Activated T-helper 1 cell treated with anti-CD3 and anti-CD28 coated beads, Interleukin-12 subunit alpha, Interleukin-12 subunit beta, Interleukin-2, Interleukin-4 antibody, amounts not matched to agents 30 ng/mL and 10 ng/mL and 1 ng/mL, durations not matched to agents 14 hours and 24 hours and 36 hours (primary cell): ENCODE results near the gene CMAS. TPM values are rescaled to one million over a fixed set of nuclear protein-coding genes. Genes with fewer than 3 reads are reported as not detected.
"Not testable (repeated sequence)": the region's sequence is repeated elsewhere in the genome, so short reads cannot be mapped to it uniquely, and the experiment has no call there.

Source experiments
- DNase-seq: peaks from one replicate; pipeline ENCODE4 v3.0.0; 2021; ENCODE audit warnings: low spot score
- H3K27ac Mint-ChIP-seq: one replicate; pipeline ENCODE4 v1.8.0; 2021; ENCODE audit warnings: mild to moderate bottlenecking, mixed read lengths
- H3K27me3 Mint-ChIP-seq: one replicate; pipeline ENCODE4 v1.8.0; 2022; ENCODE audit warnings: mild to moderate bottlenecking, moderate library complexity, mixed read lengths; ENCODE audit not compliant: insufficient read depth
- H3K36me3 Mint-ChIP-seq: one replicate; pipeline ENCODE4 v1.8.0; 2021; ENCODE audit warnings: low read depth, mixed read lengths
- H3K4me1 Mint-ChIP-seq: one replicate; pipeline ENCODE4 v1.8.0; 2021; ENCODE audit warnings: low read depth, mixed read lengths
- H3K4me3 Mint-ChIP-seq: one replicate; pipeline ENCODE4 v1.8.0; 2021; ENCODE audit warnings: mild to moderate bottlenecking, moderate library complexity, mixed read lengths
- H3K9me3 Mint-ChIP-seq: one replicate; pipeline ENCODE4 v1.8.0; 2021; ENCODE audit warnings: mixed read lengths
- intact Hi-C: fragments of 100-400 bp; cut with micrococcal nuclease; formaldehyde crosslinking; loops from one replicate; pipeline ENCODE4 v1.15.1; 2024
- total RNA-seq: library from RNA; stranded (reverse); gene quantifications from 2 replicates; pipeline ENCODE4 v1.2.3, GENCODE V29; 2022

Gene CMAS
- total RNA-seq, 1 donor from 2014 or later: 34.1 TPM

GRCh38 chr12:22099062-22099461 lies 53.0 kb downstream of the CMAS start:
- H3K27ac Mint-ChIP-seq, H3K4me3 Mint-ChIP-seq, H3K9me3 Mint-ChIP-seq, H3K4me1 Mint-ChIP-seq, DNase-seq, H3K36me3 Mint-ChIP-seq, intact Hi-C loops: not testable (repeated sequence)
- H3K27me3 Mint-ChIP-seq: peaks cover 12% of the 10 kb centered on the region

- Mint-ChIP-seq H3K9me3 (no peaks in the 10 kb centered on the region), H3K27ac (no peak overlapping the region)
- intact Hi-C loops: loop anchor here (1.0 to 5.0 kb wide), 3 partner anchors 71 to 342 kb away; no protein-coding TSS in a partner anchor
These were observed 55.1 kb downstream of the CMAS start for GRCh38 chr12:22100958-22101748.

GRCh38 chr12:22101749-22102243 lies 55.8 kb downstream of the CMAS start:
- Mint-ChIP-seq H3K27ac (no peak overlapping the region), H3K4me3 (no peak overlapping the region), H3K36me3 (no peaks in the 10 kb centered on the region), H3K9me3 (no peaks in the 10 kb centered on the region), H3K4me1 (peaks cover 7% of the 10 kb centered on the region), H3K27me3 (peaks cover 9% of the 10 kb centered on the region)
- no peak for DNase-seq
- intact Hi-C loops: loop anchor here (1.0 to 5.0 kb wide), 3 partner anchors 71 to 342 kb away; no protein-coding TSS in a partner anchor

More at GRCh38 chr12:22100958-22101748, 55.1 kb downstream of the CMAS start:
- Mint-ChIP-seq H3K27me3 (peaks cover 12% of the 10 kb centered on the region), H3K36me3 (no peaks in the 10 kb centered on the region), H3K4me3 (no peak overlapping the region), H3K4me1 (peaks cover 7% of the 10 kb centered on the region)
- peak; percentile 25 for DNase-seq

DNA sequence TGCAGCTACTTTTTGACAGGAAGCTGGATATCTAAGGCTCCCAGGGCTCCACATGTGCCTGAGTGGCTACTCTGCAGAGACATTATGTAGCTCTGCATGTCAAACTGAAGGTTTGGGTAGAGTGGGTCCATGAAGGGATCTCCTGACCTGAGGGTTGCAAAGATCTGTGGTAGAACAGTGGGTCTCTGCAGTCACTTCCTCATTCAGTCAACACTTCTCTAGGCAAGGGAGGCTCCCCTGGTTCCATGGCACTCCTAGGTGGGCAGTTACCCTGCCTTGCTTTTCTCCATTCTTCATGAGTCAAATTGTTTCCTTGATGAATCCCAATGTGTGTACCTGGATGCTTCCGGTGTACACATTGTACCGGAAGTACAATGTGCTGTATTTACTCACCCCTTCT lies 57.4 kb downstream of the CMAS start:
- no peaks in the 10 kb centered on the region for H3K36me3 Mint-ChIP-seq
- H3K27me3 Mint-ChIP-seq: peaks cover under 1% of the 10 kb centered on the region
- peaks cover 7% of the 10 kb centered on the region for H3K4me1 Mint-ChIP-seq
- intact Hi-C loops: loop anchor here (5.0 kb wide), 1 partner anchor 69 kb away; no protein-coding TSS in a partner anchor
- H3K9me3 Mint-ChIP-seq: no peaks in the 10 kb centered on the region
- no peak overlapping the region for H3K4me3 Mint-ChIP-seq
- H3K27ac Mint-ChIP-seq: no peak overlapping the region
- DNase-seq: no peak

DNA sequence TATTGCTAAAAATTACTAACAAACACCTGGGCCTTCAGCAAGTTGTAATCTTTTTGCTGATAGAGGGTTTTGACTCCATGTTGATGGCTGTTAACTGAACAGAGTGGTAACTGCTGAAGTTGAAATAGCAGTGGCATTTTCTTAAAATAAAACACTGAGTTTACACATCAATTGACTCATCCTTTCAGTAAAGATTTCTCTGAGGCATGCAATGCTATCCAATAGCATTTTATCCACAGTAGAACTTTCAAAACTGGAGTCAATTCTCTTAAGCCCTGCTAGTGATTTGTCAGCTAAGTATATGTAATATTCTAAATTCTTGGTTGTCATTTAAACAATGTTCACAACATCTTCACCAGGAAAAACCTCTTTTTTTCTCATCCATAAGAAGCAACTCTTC lies 59.5 kb downstream of the CMAS start:
- H3K36me3 Mint-ChIP-seq: no peaks in the 10 kb centered on the region
- intact Hi-C loops: no loop called here
- peaks cover 25% of the 10 kb centered on the region for H3K4me1 Mint-ChIP-seq
- no peak for DNase-seq
- H3K27me3 Mint-ChIP-seq: no peaks in the 10 kb centered on the region
- no peaks in the 10 kb centered on the region for H3K9me3 Mint-ChIP-seq
- no peak overlapping the region for H3K27ac Mint-ChIP-seq
- no peak overlapping the region for H3K4me3 Mint-ChIP-seq

- Mint-ChIP-seq H3K36me3 (no peaks in the 10 kb centered on the region), H3K27me3 (no peaks in the 10 kb centered on the region), H3K4me1 (peaks cover 19% of the 10 kb centered on the region), H3K4me3 (peak overlapping the region; percentile 13), H3K9me3 (no peaks in the 10 kb centered on the region), H3K27ac (no peak overlapping the region)
- DNase-seq: no peak
- intact Hi-C loops: no loop called here
These were observed 64.2 kb downstream of the CMAS start for GRCh38 chr12:22110176-22110575.

Other genes starting within 250 kb of the CMAS start
- not detected in 2 replicates for gene ABCC9, start 104.8 kb upstream of the CMAS start, total RNA-seq